SK-N-SH (cell line): ENCODE measurements around the gene WWOX.
"Not testable (repeated sequence)": the region's sequence is repeated elsewhere in the genome, so short reads cannot be mapped to it uniquely, and the experiment has no call there.

Experiments
- CTCF ChIP-seq: fragments of 200-600 bp; sonication (generic); IDR thresholded peaks from 2 replicates; pipeline ENCODE4 v1.6.1; 2017; ENCODE audit warnings: antibody characterized with exemption, mild to moderate bottlenecking, moderate library complexity
- EP300 ChIP-seq, 2 experiments: IDR thresholded peaks; 2 replicates each; pipeline versions ENCODE4 v1.4.0 to v1.6.1; 2012; ENCODE audit warnings: borderline replicate concordance in 1 of 2, low read depth in 1 of 2, low read length in 1 of 2
- FOSL2 ChIP-seq: IDR thresholded peaks from 2 replicates; pipeline ENCODE4 v1.4.0; 2012; ENCODE audit warnings: low read depth, mild to moderate bottlenecking, moderate library complexity, borderline replicate concordance
- FOXM1 ChIP-seq: IDR thresholded peaks from 2 replicates; pipeline ENCODE4 v1.4.0; 2012; ENCODE audit warnings: low read depth, mild to moderate bottlenecking
- MXI1 ChIP-seq: IDR thresholded peaks from 2 replicates; pipeline ENCODE4 v1.6.1; 2012; ENCODE audit warnings: mild to moderate bottlenecking, low read depth, low read length, improper control_type of control experiment
- POLR2AphosphoS5 ChIP-seq: IDR thresholded peaks from 2 replicates; pipeline ENCODE4 v1.6.1; 2012; ENCODE audit warnings: low read depth, low read length
- RAD21 ChIP-seq: IDR thresholded peaks from 2 replicates; pipeline ENCODE4 v1.6.1; 2012; ENCODE audit warnings: mild to moderate bottlenecking, low read length
- RCOR1 ChIP-seq: fragments of 150-350 bp; IDR thresholded peaks from 2 replicates; pipeline ENCODE4 v1.6.1; 2017; ENCODE audit warnings: antibody characterized with exemption, low read length
- RFX5 ChIP-seq: IDR thresholded peaks from 2 replicates; pipeline ENCODE4 v1.6.1; 2012; ENCODE audit warnings: mild to moderate bottlenecking, improper control_type of control experiment, low read length
- RXRA ChIP-seq: IDR thresholded peaks from 2 replicates; pipeline ENCODE4 v1.4.0; 2012; ENCODE audit warnings: low read depth, mild to moderate bottlenecking, borderline replicate concordance
- TAF1 ChIP-seq: IDR thresholded peaks from 2 replicates; pipeline ENCODE4 v1.6.1; 2012; ENCODE audit warnings: low read depth, mild to moderate bottlenecking, low read length, moderate library complexity, borderline replicate concordance
- YY1 ChIP-seq: IDR thresholded peaks from 2 replicates; pipeline ENCODE4 v1.4.0; 2012; ENCODE audit warnings: low read depth, mild to moderate bottlenecking
- TF ChIP-seq, protein P1 (sequence below): IDR thresholded peaks from 2 replicates; pipeline ENCODE4 v1.6.1; 2012; ENCODE audit warnings: mild to moderate bottlenecking, low read depth, low read length, moderate library complexity
- TF ChIP-seq, protein P2 (sequence below): IDR thresholded peaks from 2 replicates; pipeline ENCODE4 v1.4.0; 2012; ENCODE audit warnings: low read depth

DNA sequence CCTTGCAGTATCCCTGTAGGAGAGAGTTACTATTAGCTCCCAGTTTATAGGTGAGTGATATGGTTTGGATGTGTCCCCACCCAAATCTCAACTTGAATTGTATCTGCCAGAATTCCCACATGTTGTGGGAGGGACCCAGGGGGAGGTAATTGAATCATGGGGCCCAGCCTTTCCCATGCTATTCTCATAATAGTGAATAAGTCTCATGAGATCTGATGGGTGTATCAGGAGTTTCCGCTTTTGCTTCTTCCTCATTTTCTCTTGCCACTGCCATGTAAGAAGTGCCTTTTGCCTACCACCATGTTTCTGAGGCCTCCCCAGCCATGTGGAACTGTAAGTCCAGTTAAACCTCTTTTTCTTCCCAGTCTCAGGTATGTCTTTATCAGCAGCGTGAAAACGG, 592.3 kb downstream of the WWOX start:
- TF ChIP-seq EP300 (IDR thresholded peaks at IDR 0.05; ENCODE audit: borderline replicate concordance in 1 of 2, low read depth in 1 of 2, low read length in 1 of 2); RFX5; TAF1; MXI1; RCOR1; CTCF; YY1; FOXM1; POLR2AphosphoS5; FOSL2; RXRA; RAD21: not testable (repeated sequence)
- TF ChIP-seq, protein P1, sequence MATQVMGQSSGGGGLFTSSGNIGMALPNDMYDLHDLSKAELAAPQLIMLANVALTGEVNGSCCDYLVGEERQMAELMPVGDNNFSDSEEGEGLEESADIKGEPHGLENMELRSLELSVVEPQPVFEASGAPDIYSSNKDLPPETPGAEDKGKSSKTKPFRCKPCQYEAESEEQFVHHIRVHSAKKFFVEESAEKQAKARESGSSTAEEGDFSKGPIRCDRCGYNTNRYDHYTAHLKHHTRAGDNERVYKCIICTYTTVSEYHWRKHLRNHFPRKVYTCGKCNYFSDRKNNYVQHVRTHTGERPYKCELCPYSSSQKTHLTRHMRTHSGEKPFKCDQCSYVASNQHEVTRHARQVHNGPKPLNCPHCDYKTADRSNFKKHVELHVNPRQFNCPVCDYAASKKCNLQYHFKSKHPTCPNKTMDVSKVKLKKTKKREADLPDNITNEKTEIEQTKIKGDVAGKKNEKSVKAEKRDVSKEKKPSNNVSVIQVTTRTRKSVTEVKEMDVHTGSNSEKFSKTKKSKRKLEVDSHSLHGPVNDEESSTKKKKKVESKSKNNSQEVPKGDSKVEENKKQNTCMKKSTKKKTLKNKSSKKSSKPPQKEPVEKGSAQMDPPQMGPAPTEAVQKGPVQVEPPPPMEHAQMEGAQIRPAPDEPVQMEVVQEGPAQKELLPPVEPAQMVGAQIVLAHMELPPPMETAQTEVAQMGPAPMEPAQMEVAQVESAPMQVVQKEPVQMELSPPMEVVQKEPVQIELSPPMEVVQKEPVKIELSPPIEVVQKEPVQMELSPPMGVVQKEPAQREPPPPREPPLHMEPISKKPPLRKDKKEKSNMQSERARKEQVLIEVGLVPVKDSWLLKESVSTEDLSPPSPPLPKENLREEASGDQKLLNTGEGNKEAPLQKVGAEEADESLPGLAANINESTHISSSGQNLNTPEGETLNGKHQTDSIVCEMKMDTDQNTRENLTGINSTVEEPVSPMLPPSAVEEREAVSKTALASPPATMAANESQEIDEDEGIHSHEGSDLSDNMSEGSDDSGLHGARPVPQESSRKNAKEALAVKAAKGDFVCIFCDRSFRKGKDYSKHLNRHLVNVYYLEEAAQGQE, result not testable (repeated sequence)
- TF ChIP-seq, protein P2, sequence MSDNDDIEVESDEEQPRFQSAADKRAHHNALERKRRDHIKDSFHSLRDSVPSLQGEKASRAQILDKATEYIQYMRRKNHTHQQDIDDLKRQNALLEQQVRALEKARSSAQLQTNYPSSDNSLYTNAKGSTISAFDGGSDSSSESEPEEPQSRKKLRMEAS, result not testable (repeated sequence)
